Lung (tissue), 12 donors: ENCODE measurements around the gene RPS16. TPM values are rescaled to one million over a fixed set of nuclear protein-coding genes. Genes with fewer than 3 reads are reported as not detected.

ENCODE experiments used
- ATAC-seq: fragments of 200-7000 bp; cut with Tn5 transposase; one replicate; pipeline ENCODE4 v1.9.1; 2020; ENCODE audit warnings: moderate number of reproducible peaks; ENCODE audit not compliant: insufficient read depth, low FRiP score
- DNase-seq, 3 donors: peaks; one replicate each; pipeline ENCODE4 v3.0.0-alpha.2; 2013 to 2017
- H3K27ac ChIP-seq, 2 donors: one replicate each; pipeline ENCODE4 v1.5.1; 2013; ENCODE audit warnings: mild to moderate bottlenecking in 2 of 2, moderate library complexity in 2 of 2, control low read depth in 1 of 2, inconsistent platforms in 1 of 2, low read depth in 1 of 2, low read length in 1 of 2
- H3K27me3 ChIP-seq, 3 donors: one replicate each; pipeline ENCODE4 v1.5.1; 2013; ENCODE audit warnings: low read length in 2 of 3; ENCODE audit not compliant: control insufficient read depth in 3 of 3, insufficient read depth in 3 of 3
- H3K36me3 ChIP-seq, 4 donors: one replicate each; pipeline ENCODE4 v1.5.1; 2013; ENCODE audit warnings: low read length in 4 of 4, mild to moderate bottlenecking in 1 of 4, moderate library complexity in 1 of 4; ENCODE audit not compliant: control insufficient read depth in 4 of 4, insufficient read depth in 4 of 4
- H3K4me1 ChIP-seq, 5 donors: one replicate each; pipeline ENCODE4 v1.5.1; 2013; ENCODE audit warnings: low read length in 5 of 5, mild to moderate bottlenecking in 2 of 5, moderate library complexity in 1 of 5; ENCODE audit not compliant: control insufficient read depth in 5 of 5, insufficient read depth in 5 of 5
- H3K4me3 ChIP-seq: one replicate; pipeline ENCODE4 v1.5.1; 2013; ENCODE audit warnings: mild to moderate bottlenecking, control low read depth, moderate library complexity
- H3K9ac ChIP-seq, 2 donors: one replicate each; pipeline ENCODE4 v1.5.1; 2013; ENCODE audit warnings: low read length in 2 of 2, control low read depth in 1 of 2; ENCODE audit not compliant: insufficient read depth in 1 of 2
- H3K9me3 ChIP-seq, 4 donors: one replicate each; pipeline ENCODE4 v1.5.1; 2013; ENCODE audit warnings: low read length in 3 of 4, mild to moderate bottlenecking in 1 of 4, moderate library complexity in 1 of 4; ENCODE audit not compliant: control insufficient read depth in 4 of 4, insufficient read depth in 3 of 4
- CTCF ChIP-seq: IDR thresholded peaks from 2 replicates; pipeline ENCODE4 v1.5.1; 2012; ENCODE audit warnings: mild to moderate bottlenecking; ENCODE audit errors: control extremely low read depth, extremely low read depth
- WGBS, 2 donors: extraction: QIAGEN DNeasy Blood & Tissue Kit; methylation state at CpG; one replicate each; pipeline ENCODE4 v1.1.7; 2013; 5-methylcytosine and 5-hydroxymethylcytosine counted together
- polyA plus RNA-seq, 2 donors: library from polyadenylated mRNA; stranded (reverse); fragments of 200-250 nt; gene quantifications; one replicate each; pipeline ENCODE4 v1.2.1, GENCODE V29; 2013
- total RNA-seq, 2 donors: library from RNA; depleted of rRNA in 1 of 2; stranded (reverse); fragments of >200 nt in 1 of 2; gene quantifications; one replicate each; pipeline ENCODE4 v1.2.1, GENCODE V29; 2014 to 2021
- donor health status: control.
- donor health status: control.
- donor health status: Bipolar disorder and iron deficiency.
- donor health status: healthy.
- donor health status: DM: yes; HTN: yes; CAD: no.

RPS16 gene
- total and polyA plus RNA-seq, 4 donors = 108 to 3,242 (median 2,120) TPM

DNA sequence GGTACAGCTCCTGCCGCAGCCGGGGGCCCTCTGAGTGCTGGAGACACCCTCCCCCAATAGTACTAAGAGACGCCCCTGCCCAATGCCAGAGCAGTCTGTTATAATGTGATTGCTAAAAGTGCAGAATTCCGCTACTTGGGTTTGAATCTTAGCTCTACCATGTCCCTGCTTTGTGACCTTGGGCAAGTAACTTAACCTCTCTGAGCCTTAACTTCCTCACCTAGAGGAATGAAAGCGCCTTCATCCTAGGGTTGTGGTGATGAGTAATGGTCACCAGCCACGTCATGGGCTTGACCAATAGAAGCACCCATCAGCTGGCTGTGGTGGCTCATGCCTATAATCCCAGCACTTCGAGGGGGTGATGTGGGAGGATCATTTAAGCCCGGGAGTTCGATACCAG, 16.7 kb downstream of the RPS16 start:
- ATAC-seq = no peak
- H3K36me3 ChIP-seq = peaks cover 4 to 42% (median 32%) of the 10 kb centered on the region in 4 donors

GRCh38 chr19:39417463-39418181, 18.1 kb downstream of the RPS16 start:
- 70 to 89% methylated on average over 30 of the region's 30 CpGs for WGBS, 2 donors
- no peaks in the 10 kb centered on the region for H3K9me3 ChIP-seq
- H3K4me3 ChIP-seq = no peak overlapping the region
- no peak for DNase-seq
- H3K9ac ChIP-seq = no peak overlapping the region
- TF ChIP-seq CTCF = no peak
- peaks cover 4 to 37% (median 27%) of the 10 kb centered on the region in 4 donors for H3K36me3 ChIP-seq
- no peak for ATAC-seq
- H3K4me1 ChIP-seq = peaks cover 0 to 24% (median 9%) of the 10 kb centered on the region in 5 donors
- H3K27ac ChIP-seq = no peak overlapping the region
- no peaks in the 10 kb centered on the region for H3K27me3 ChIP-seq

More for the DNA sequence above, 16.7 kb downstream of the RPS16 start:
- H3K27me3 ChIP-seq = no peaks in the 10 kb centered on the region
- no peak overlapping the region for H3K9ac ChIP-seq
- no peak overlapping the region for H3K27ac ChIP-seq
- TF ChIP-seq CTCF = no peak
- DNase-seq = no peak
- WGBS, 2 donors = 79 to 86% methylated on average over 9 of the region's 9 CpGs
- H3K4me1 ChIP-seq = peaks cover 0 to 24% (median 9%) of the 10 kb centered on the region in 5 donors
- H3K9me3 ChIP-seq = no peaks in the 10 kb centered on the region
- H3K4me3 ChIP-seq = no peak overlapping the region

GRCh38 chr19:39416152-39417120, 19.3 kb downstream of the RPS16 start:
- no peaks in the 10 kb centered on the region for H3K27me3 ChIP-seq
- no peak for DNase-seq
- H3K4me3 ChIP-seq = no peak overlapping the region
- no peaks in the 10 kb centered on the region for H3K9me3 ChIP-seq
- H3K36me3 ChIP-seq = peaks cover 4 to 31% (median 25%) of the 10 kb centered on the region in 4 donors
- no peak overlapping the region for H3K27ac ChIP-seq
- no peak for TF ChIP-seq CTCF
- peak overlapping the region in 1 of 2 donors; percentile 3 for H3K9ac ChIP-seq
- peaks cover 0 to 31% (median 9%) of the 10 kb centered on the region in 5 donors for H3K4me1 ChIP-seq
- no peak for ATAC-seq
- 75 to 83% methylated on average over 23 to 27 of the region's 27 CpGs for WGBS, 2 donors
